Neural progenitor cell (in vitro differentiated cells): ENCODE data around the gene DNER. TPM values are rescaled to one million over a fixed set of nuclear protein-coding genes. Genes with fewer than 3 reads are reported as not detected.
"Not testable (repeated sequence)": the region's sequence is repeated elsewhere in the genome, so short reads cannot be mapped to it uniquely, and the experiment has no call there.

Experiments used
- DNase-seq: peaks from one replicate; pipeline ENCODE4 v3.0.0-alpha.2; 2016; ENCODE audit warnings: low spot score
- H2AFZ ChIP-seq: fragments of 200-600 bp; sonication (generic); replicated peaks from 2 replicates; pipeline ENCODE4 v1.6.1; 2016; ENCODE audit warnings: antibody characterized with exemption
- H3F3A ChIP-seq: fragments of 200-600 bp; sonication (generic); 2 replicates; pipeline ENCODE4 v1.6.1; 2016; ENCODE audit warnings: antibody characterized with exemption, low read depth
- H3K27ac ChIP-seq: fragments of 200-600 bp; sonication (generic); 2 replicates; pipeline ENCODE4 v1.5.1; 2016; ENCODE audit warnings: mild to moderate bottlenecking
- H3K27me3 ChIP-seq: fragments of 200-600 bp; sonication (generic); 2 replicates; pipeline ENCODE4 v1.6.1; 2016; ENCODE audit warnings: mild to moderate bottlenecking, moderate library complexity
- H3K36me3 ChIP-seq: fragments of 200-600 bp; sonication (generic); 2 replicates; pipeline ENCODE4 v1.5.1; 2016
- H3K4me1 ChIP-seq: fragments of 200-600 bp; sonication (generic); 2 replicates; pipeline ENCODE4 v1.6.1; 2016; ENCODE audit warnings: mixed run types
- H3K4me2 ChIP-seq: fragments of 200-600 bp; sonication (generic); 2 replicates; pipeline ENCODE4 v1.6.1; 2016
- H3K4me3 ChIP-seq: fragments of 200-600 bp; sonication (generic); 2 replicates; pipeline ENCODE4 v1.5.1; 2016
- H3K79me2 ChIP-seq: fragments of 200-600 bp; sonication (generic); 2 replicates; pipeline ENCODE4 v1.6.1; 2016; ENCODE audit warnings: low read depth
- H3K9ac ChIP-seq: fragments of 200-600 bp; sonication (generic); 2 replicates; pipeline ENCODE4 v1.6.1; 2016
- H3K9me3 ChIP-seq: fragments of 200-600 bp; sonication (generic); 2 replicates; pipeline ENCODE4 v1.5.1; 2016; ENCODE audit warnings: low read depth
- H4K20me1 ChIP-seq: fragments of 200-600 bp; sonication (generic); 2 replicates; pipeline ENCODE4 v1.6.1; 2016; ENCODE audit warnings: low read depth
- H3K27ac Mint-ChIP-seq: 3 replicates; pipeline ENCODE4 v1.8.0; 2021; ENCODE audit warnings: mixed read lengths
- H3K27me3 Mint-ChIP-seq: 2 replicates; pipeline ENCODE4 v1.8.0; 2022; ENCODE audit warnings: low read depth, mild to moderate bottlenecking, inconsistent platforms, moderate library complexity, mixed read lengths; ENCODE audit not compliant: insufficient read depth
- H3K36me3 Mint-ChIP-seq: 3 replicates; pipeline ENCODE4 v1.8.0; 2021; ENCODE audit warnings: mixed read lengths
- H3K4me1 Mint-ChIP-seq: 3 replicates; pipeline ENCODE4 v1.8.0; 2021; ENCODE audit warnings: mixed read lengths
- H3K4me3 Mint-ChIP-seq: 3 replicates; pipeline ENCODE4 v1.8.0; 2021; ENCODE audit warnings: mild to moderate bottlenecking, moderate library complexity, mixed read lengths
- H3K9me3 Mint-ChIP-seq: 3 replicates; pipeline ENCODE4 v1.8.0; 2020; ENCODE audit warnings: mixed read lengths
- CTCF ChIP-seq: fragments of 200-600 bp; sonication (generic); IDR thresholded peaks from 2 replicates; pipeline ENCODE4 v1.5.1; 2017; ENCODE audit warnings: antibody characterized with exemption, mild to moderate bottlenecking
- EZH2 ChIP-seq: fragments of 200-600 bp; sonication (generic); IDR thresholded peaks from 2 replicates; pipeline ENCODE4 v1.6.1; 2017; ENCODE audit warnings: antibody characterized with exemption, mild to moderate bottlenecking, moderate library complexity
- EZH2phosphoT487 ChIP-seq: fragments of 200-600 bp; sonication (generic); IDR thresholded peaks from 2 replicates; pipeline ENCODE4 v1.6.1; 2017; ENCODE audit warnings: antibody characterized with exemption
- total RNA-seq: library from RNA; depleted of rRNA; stranded (reverse); fragments of >200 nt; gene quantifications from 2 replicates; pipeline ENCODE4 v1.2.3, GENCODE V29; 2015; ENCODE audit warnings: low replicate concordance

DNER gene
- total RNA-seq, 1 donor from 2014 or later, result 0.97 TPM

- Histone ChIP-seq H3K4me2 (no peak overlapping the region), H3K4me3 (no peak overlapping the region), H3K27me3 (no peaks in the 10 kb centered on the region), H3F3A (no peaks in the 10 kb centered on the region), H4K20me1 (no peaks in the 10 kb centered on the region), H3K9me3 (no peaks in the 10 kb centered on the region), H3K9ac (no peak overlapping the region), H3K4me1 (no peaks in the 10 kb centered on the region), H3K36me3 (no peaks in the 10 kb centered on the region), H2AFZ (no peak overlapping the region), H3K27ac (no peak overlapping the region), H3K79me2 (no peaks in the 10 kb centered on the region)
- no peak overlapping the region for H3K27ac Mint-ChIP-seq
- no peaks in the 10 kb centered on the region for H3K4me1 Mint-ChIP-seq
- H3K27me3 Mint-ChIP-seq, result peaks cover 5% of the 10 kb centered on the region
- no peaks in the 10 kb centered on the region for H3K36me3 Mint-ChIP-seq
- H3K4me3 Mint-ChIP-seq, result no peak overlapping the region
- DNase-seq, result no peak
- no peak for TF ChIP-seq CTCF
- TF ChIP-seq EZH2, result no peak
- TF ChIP-seq EZH2phosphoT487, result no peak
- no peaks in the 10 kb centered on the region for H3K9me3 Mint-ChIP-seq
Measured at GRCh38 chr2:229340086-229340760, 374.1 kb downstream of the DNER start.

- Histone ChIP-seq H4K20me1 (no peaks in the 10 kb centered on the region), H3K9ac (no peak overlapping the region), H3K4me3 (no peak overlapping the region), H3K27me3 (no peaks in the 10 kb centered on the region), H3F3A (no peaks in the 10 kb centered on the region), H2AFZ (no peak overlapping the region), H3K9me3 (no peaks in the 10 kb centered on the region), H3K36me3 (no peaks in the 10 kb centered on the region), H3K27ac (no peak overlapping the region), H3K79me2 (no peaks in the 10 kb centered on the region), H3K4me2 (no peak overlapping the region), H3K4me1 (no peaks in the 10 kb centered on the region)
- DNase-seq, result no peak
- TF ChIP-seq EZH2phosphoT487 (no peak), EZH2 (no peak), CTCF (no peak)
- no peaks in the 10 kb centered on the region for H3K36me3 Mint-ChIP-seq
- no peaks in the 10 kb centered on the region for H3K9me3 Mint-ChIP-seq
- peaks cover 5% of the 10 kb centered on the region for H3K27me3 Mint-ChIP-seq
- H3K4me3 Mint-ChIP-seq, result no peak overlapping the region
- H3K4me1 Mint-ChIP-seq, result no peaks in the 10 kb centered on the region
- no peak overlapping the region for H3K27ac Mint-ChIP-seq
Measured at GRCh38 chr2:229339618-229340017, 374.7 kb downstream of the DNER start.

GRCh38 chr2:229339171-229339570 is 375.2 kb downstream of the DNER start:
- not testable (repeated sequence) for H3K9me3 ChIP-seq, H2AFZ ChIP-seq, H3F3A ChIP-seq, H3K79me2 ChIP-seq, H3K9ac ChIP-seq, DNase-seq, H3K27me3 ChIP-seq, H3K27ac Mint-ChIP-seq, H3K4me1 Mint-ChIP-seq, H4K20me1 ChIP-seq, H3K4me3 Mint-ChIP-seq, H3K4me1 ChIP-seq, H3K27ac ChIP-seq, H3K4me3 ChIP-seq, H3K27me3 Mint-ChIP-seq, H3K36me3 ChIP-seq, H3K9me3 Mint-ChIP-seq, H3K36me3 Mint-ChIP-seq, H3K4me2 ChIP-seq

GRCh38 chr2:229335877-229336346 is 378.4 kb downstream of the DNER start:
- Histone ChIP-seq H3K9me3 (no peaks in the 10 kb centered on the region), H3K27ac (no peak overlapping the region), H3K27me3 (no peaks in the 10 kb centered on the region), H3K4me2 (no peak overlapping the region), H3K4me3 (no peak overlapping the region), H3K4me1 (no peaks in the 10 kb centered on the region), H3F3A (no peaks in the 10 kb centered on the region), H4K20me1 (no peaks in the 10 kb centered on the region), H3K9ac (no peak overlapping the region), H2AFZ (no peak overlapping the region), H3K79me2 (no peaks in the 10 kb centered on the region), H3K36me3 (no peaks in the 10 kb centered on the region)
- Mint-ChIP-seq H3K27me3 (peaks cover 3% of the 10 kb centered on the region), H3K27ac (no peak overlapping the region), H3K4me3 (no peak overlapping the region), H3K36me3 (no peaks in the 10 kb centered on the region), H3K4me1 (no peaks in the 10 kb centered on the region), H3K9me3 (no peaks in the 10 kb centered on the region)
- TF ChIP-seq CTCF, result no peak
- TF ChIP-seq EZH2, result no peak
- TF ChIP-seq EZH2phosphoT487, result no peak
- no peak for DNase-seq
